ENCODE data around the gene PSMB8. TPM values are rescaled to one million over a fixed set of nuclear protein-coding genes. Genes with fewer than 3 reads are reported as not detected.
A peak's percentile ranks its signal among the peaks of the same experiment; 100 is the strongest.

The PSMB8 gene
- total RNA-seq, 1 experiment from 2014 or later: 29.3 TPM

GRCh38 chr6:32857156-32857891 lies 13.5 kb upstream of the PSMB8 start:
- DNase-seq (ENCODE audit: low spot score): no peak

- DNase-seq (ENCODE audit: low spot score): no peak
Observed at GRCh38 chr6:32855467-32856174, 11.8 kb upstream of the PSMB8 start.

GRCh38 chr6:32854376-32855178 lies 10.7 kb upstream of the PSMB8 start:
- no peak for DNase-seq (ENCODE audit: low spot score)

GRCh38 chr6:32853541-32854375 lies 9.9 kb upstream of the PSMB8 start, which contains the start of the genes PSMB9 and TAP1:
Gene PSMB9, plus strand, starts transcription at chr6:32854192. Its CDS starts 38 bp downstream, at chr6:32854230.
Gene TAP1, minus strand, starts transcription at chr6:32853704. Its CDS starts 68 bp downstream, at chr6:32853636.
- peak; percentile 92 for DNase-seq (ENCODE audit: low spot score)

- DNase-seq (ENCODE audit: low spot score): peak; percentile 39
Observed at GRCh38 chr6:32852844-32853540, 9.1 kb upstream of the PSMB8 start.

GRCh38 chr6:32852018-32852843 lies 8.4 kb upstream of the PSMB8 start:
- DNase-seq (ENCODE audit: low spot score): no peak

- no peak for DNase-seq (ENCODE audit: low spot score)
Observed at GRCh38 chr6:32851025-32851424, 7.2 kb upstream of the PSMB8 start.

- DNase-seq (ENCODE audit: low spot score): no peak
Observed at GRCh38 chr6:32849126-32849525, 5.3 kb upstream of the PSMB8 start.

- no peak for DNase-seq (ENCODE audit: low spot score)
Observed at GRCh38 chr6:32847795-32848194, 3.9 kb upstream of the PSMB8 start.

GRCh38 chr6:32847004-32847403 lies 3.2 kb upstream of the PSMB8 start:
- no peak for DNase-seq (ENCODE audit: low spot score)

GRCh38 chr6:32845384-32845884 lies 1.6 kb upstream of the PSMB8 start:
- DNase-seq (ENCODE audit: low spot score): no peak

- no peak for DNase-seq (ENCODE audit: low spot score)
Observed at GRCh38 chr6:32844839-32845383, 1.1 kb upstream of the PSMB8 start.

- no peak for DNase-seq (ENCODE audit: low spot score)
Observed at GRCh38 chr6:32843331-32843978, 392 bp downstream of the PSMB8 start.

GRCh38 chr6:32842690-32843089 lies 1.2 kb downstream of the PSMB8 start:
- DNase-seq (ENCODE audit: low spot score): no peak

GRCh38 chr6:32842021-32842650 lies 1.7 kb downstream of the PSMB8 start:
- no peak for DNase-seq (ENCODE audit: low spot score)

GRCh38 chr6:32840604-32841246 lies 3.1 kb downstream of the PSMB8 start:
- no peak for DNase-seq (ENCODE audit: low spot score)

- DNase-seq (ENCODE audit: low spot score): no peak
Observed at GRCh38 chr6:32839356-32839755, 4.5 kb downstream of the PSMB8 start.

All from HT-29 (cell line).